ENCODE measurements around the gene ABRACL. TPM values are rescaled to one million over a fixed set of nuclear protein-coding genes. Genes with fewer than 3 reads are reported as not detected.

ABRACL gene
- total RNA-seq, 1 experiment from 2014 or later: 22.2 TPM

GRCh38 chr6:138988469-138988834, 40.1 kb upstream of the ABRACL start:
- H3K9me3 ChIP-seq (ENCODE audit: control insufficient read depth, insufficient read depth, low read depth, low read length): no peaks in the 10 kb centered on the region
- H3K36me3 ChIP-seq (ENCODE audit: control insufficient read depth, insufficient read depth, low read length): peaks cover 2% of the 10 kb centered on the region; the same call in 1 of the 2 replicates
- no TSS peak for BruUV-seq (replicated peaks)
- no peaks in the 10 kb centered on the region for H3K27me3 ChIP-seq (ENCODE audit: control insufficient read depth, insufficient read depth, low read length)
- intact Hi-C loops (cut with micrococcal nuclease; ENCODE audit: unreplicated experiment): loop anchor here (1.0 kb wide), 1 partner anchor 172 kb away; no protein-coding TSS in a partner anchor
- CTCF ChIA-PET: interaction anchor here (1.9 kb wide), 1 partner anchor 173 kb away, joined by 8 read pairs; no protein-coding TSS in a partner anchor
- TF ChIP-seq CTCF (IDR thresholded peaks at IDR 0.05) (peak; percentile 73), POLR2AphosphoS5 (IDR thresholded peaks at IDR 0.05; ENCODE audit: low read depth, low read length) (no peak)
- peak; percentile 18; the same call in 1 of the 2 replicates for ATAC-seq
- peak overlapping the region; percentile 32; the same call in 1 of the 2 replicates for H3K27ac ChIP-seq (ENCODE audit: low read length)
- DNase-seq (ENCODE audit: low read depth, low spot score): no peak
- POLR2A ChIA-PET: no interaction called here
- in situ Hi-C loops (cut with HindIII; ENCODE audit: low pct_unique_long_range_greater_than_20kb, low sequenced_read_pairs): no loop called here
- H3K4me3 ChIP-seq (ENCODE audit: low read depth in 2 of 2, low read length in 2 of 2): peak overlapping the region; percentile 76 to 81
- peaks cover 10% of the 10 kb centered on the region for H3K4me1 ChIP-seq (ENCODE audit: control insufficient read depth, insufficient read depth, low read length)

- in situ Hi-C loops (cut with HindIII; ENCODE audit: low pct_unique_long_range_greater_than_20kb, low sequenced_read_pairs): no loop called here
- CTCF ChIA-PET: interaction anchor here (1.9 kb wide), 1 partner anchor 174 kb away, joined by 8 read pairs; no protein-coding TSS in a partner anchor
- no TSS peak for BruUV-seq (replicated peaks)
Observed at GRCh38 chr6:138989098-138989983, 39.2 kb upstream of the ABRACL start.

More at GRCh38 chr6:138989098-138989983, 39.2 kb upstream of the ABRACL start:
- Histone ChIP-seq H3K4me3 (ENCODE audit: low read depth in 2 of 2, low read length in 2 of 2) (no peak overlapping the region), H3K27me3 (ENCODE audit: control insufficient read depth, insufficient read depth, low read length) (no peaks in the 10 kb centered on the region), H3K36me3 (ENCODE audit: control insufficient read depth, insufficient read depth, low read length) (peaks cover 2% of the 10 kb centered on the region; the same call in 1 of the 2 replicates), H3K4me1 (ENCODE audit: control insufficient read depth, insufficient read depth, low read length) (peaks cover 10% of the 10 kb centered on the region), H3K9me3 (ENCODE audit: control insufficient read depth, insufficient read depth, low read depth, low read length) (no peaks in the 10 kb centered on the region), H3K27ac (ENCODE audit: low read length) (no peak overlapping the region)
- DNase-seq (ENCODE audit: low read depth, low spot score) (no peak), ATAC-seq (no peak)
- intact Hi-C loops (cut with micrococcal nuclease; ENCODE audit: unreplicated experiment): no loop called here
- POLR2A ChIA-PET: interaction anchor here (0.5 to 0.7 kb wide), 2 partner anchors 477 to 1035 kb away, joined by 3 to 4 read pairs; no protein-coding TSS in a partner anchor
- no peak for TF ChIP-seq POLR2AphosphoS5 (IDR thresholded peaks at IDR 0.05; ENCODE audit: low read depth, low read length)
- no peak for TF ChIP-seq REST (IDR thresholded peaks at IDR 0.05; ENCODE audit: insufficient read depth in 1 of 2, low read depth in 2 of 2, low read length in 1 of 2)
- TF ChIP-seq SIN3A (IDR thresholded peaks at IDR 0.05; ENCODE audit: borderline replicate concordance, insufficient read depth, low read depth, low read length): no peak
- no peak for TF ChIP-seq TCF7L2 (IDR thresholded peaks at IDR 0.05; ENCODE audit: low read depth, low read length)
- no peak for TF ChIP-seq CTCF (IDR thresholded peaks at IDR 0.05)

All from Panc1 (cell line).